ENCODE results near the gene ZNF57.
A peak's percentile ranks its signal among the peaks of the same experiment; 100 is the strongest.
"Not testable (repeated sequence)": the region's sequence is repeated elsewhere in the genome, so short reads cannot be mapped to it uniquely, and the experiment has no call there.

The ZNF57 gene

DNA sequence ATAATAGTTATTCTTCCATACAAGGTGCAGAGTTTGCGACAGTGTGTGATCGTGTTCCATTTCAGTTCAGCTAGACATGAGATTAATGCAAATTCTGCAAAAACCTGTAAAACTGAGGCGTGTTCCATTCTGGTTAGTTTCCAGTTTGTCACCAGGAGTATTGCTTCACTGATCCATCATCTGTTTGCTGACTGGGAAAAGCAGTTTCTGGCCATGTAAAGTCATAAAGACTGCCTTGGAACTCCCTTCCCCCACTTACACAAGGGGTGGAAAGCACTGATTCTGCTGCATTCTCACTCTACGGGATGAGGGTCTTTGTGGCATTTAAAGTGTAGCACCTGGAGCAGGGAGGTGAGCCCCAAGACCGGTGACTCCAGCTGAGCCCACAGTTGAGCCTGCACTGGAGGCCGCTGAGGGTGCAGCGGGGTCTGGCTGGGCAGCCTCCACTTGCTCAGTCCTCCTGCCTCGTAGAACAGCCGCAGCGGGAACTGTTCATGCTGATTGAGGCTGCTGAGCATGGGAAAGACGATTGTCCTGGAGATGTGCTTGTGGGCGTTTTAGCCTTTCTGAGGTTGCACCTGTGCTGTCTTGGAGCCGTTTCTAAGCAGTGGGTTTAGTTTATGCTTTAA, 2.0 kb downstream of the ZNF57 start:
- no peak overlapping the region for H3K4me3 ChIP-seq (ENCODE audit: low read length)
- H3K4me1 ChIP-seq (ENCODE audit: control insufficient read depth, low read length), result peaks cover 9% of the 10 kb centered on the region

DNA sequence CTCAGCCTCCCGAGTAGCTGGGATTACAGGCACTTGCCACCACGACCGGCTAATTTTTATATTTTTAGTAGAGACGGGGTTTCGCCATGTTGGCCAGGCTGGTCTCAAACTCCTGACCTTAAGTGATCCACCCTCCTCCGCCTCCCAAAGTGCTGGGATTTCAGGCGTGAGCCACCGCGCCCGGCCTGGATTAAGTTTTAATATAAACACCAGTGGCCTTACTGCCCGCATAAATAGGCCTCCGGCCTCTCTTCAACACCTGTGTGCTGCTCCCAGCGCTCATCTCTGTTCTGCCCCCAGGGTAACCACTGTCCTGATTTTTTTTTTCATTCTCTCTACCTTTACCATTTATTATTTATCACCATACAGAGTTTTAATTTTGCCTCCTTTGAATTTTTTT, 2.6 kb downstream of the ZNF57 start:
- not testable (repeated sequence) for H3K27me3 ChIP-seq (ENCODE audit: control insufficient read depth, low read length); H3K9me2 ChIP-seq (replicated peaks; ENCODE audit: control insufficient read depth, low read length); H3K27ac ChIP-seq (ENCODE audit: low read depth, low read length); H3K9me3 ChIP-seq (ENCODE audit: control insufficient read depth, insufficient read depth, low read length); H3K4me3 ChIP-seq (ENCODE audit: low read length); H3K36me3 ChIP-seq (ENCODE audit: control insufficient read depth, low read length); H3K4me1 ChIP-seq (ENCODE audit: control insufficient read depth, low read length); H3K4me2 ChIP-seq (ENCODE audit: low read length); H4K20me1 ChIP-seq (ENCODE audit: control insufficient read depth, insufficient read depth, low read depth, low read length); H3F3A ChIP-seq (ENCODE audit: control insufficient read depth, insufficient read depth)
- H3K79me2 ChIP-seq (ENCODE audit: control insufficient read depth, low read length), result peaks cover 69% of the 10 kb centered on the region

More for the DNA sequence above, 2.0 kb downstream of the ZNF57 start:
- Histone ChIP-seq H3F3A (ENCODE audit: control insufficient read depth, insufficient read depth) (peaks cover 2% of the 10 kb centered on the region; the same call in 1 of the 2 replicates), H3K27me3 (ENCODE audit: control insufficient read depth, low read length) (no peaks in the 10 kb centered on the region), H3K4me2 (ENCODE audit: low read length) (peak overlapping the region; percentile 84), H3K36me3 (ENCODE audit: control insufficient read depth, low read length) (no peaks in the 10 kb centered on the region), H3K9me2 (replicated peaks; ENCODE audit: control insufficient read depth, low read length) (no peaks in the 10 kb centered on the region), H3K9me3 (ENCODE audit: control insufficient read depth, insufficient read depth, low read length) (no peaks in the 10 kb centered on the region), H4K20me1 (ENCODE audit: control insufficient read depth, insufficient read depth, low read depth, low read length) (no peaks in the 10 kb centered on the region), H3K79me2 (ENCODE audit: control insufficient read depth, low read length) (peaks cover 64% of the 10 kb centered on the region), H3K27ac (ENCODE audit: low read depth, low read length) (no peak overlapping the region)
- no peak for TF ChIP-seq EZH2phosphoT487 (IDR thresholded peaks at IDR 0.05; ENCODE audit: borderline replicate concordance, low read length)
- TF ChIP-seq, protein P1, sequence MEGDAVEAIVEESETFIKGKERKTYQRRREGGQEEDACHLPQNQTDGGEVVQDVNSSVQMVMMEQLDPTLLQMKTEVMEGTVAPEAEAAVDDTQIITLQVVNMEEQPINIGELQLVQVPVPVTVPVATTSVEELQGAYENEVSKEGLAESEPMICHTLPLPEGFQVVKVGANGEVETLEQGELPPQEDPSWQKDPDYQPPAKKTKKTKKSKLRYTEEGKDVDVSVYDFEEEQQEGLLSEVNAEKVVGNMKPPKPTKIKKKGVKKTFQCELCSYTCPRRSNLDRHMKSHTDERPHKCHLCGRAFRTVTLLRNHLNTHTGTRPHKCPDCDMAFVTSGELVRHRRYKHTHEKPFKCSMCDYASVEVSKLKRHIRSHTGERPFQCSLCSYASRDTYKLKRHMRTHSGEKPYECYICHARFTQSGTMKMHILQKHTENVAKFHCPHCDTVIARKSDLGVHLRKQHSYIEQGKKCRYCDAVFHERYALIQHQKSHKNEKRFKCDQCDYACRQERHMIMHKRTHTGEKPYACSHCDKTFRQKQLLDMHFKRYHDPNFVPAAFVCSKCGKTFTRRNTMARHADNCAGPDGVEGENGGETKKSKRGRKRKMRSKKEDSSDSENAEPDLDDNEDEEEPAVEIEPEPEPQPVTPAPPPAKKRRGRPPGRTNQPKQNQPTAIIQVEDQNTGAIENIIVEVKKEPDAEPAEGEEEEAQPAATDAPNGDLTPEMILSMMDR (IDR thresholded peaks at IDR 0.05; ENCODE audit: low read depth, low read length, poor library complexity, severe bottlenecking), result no peak

DNA sequence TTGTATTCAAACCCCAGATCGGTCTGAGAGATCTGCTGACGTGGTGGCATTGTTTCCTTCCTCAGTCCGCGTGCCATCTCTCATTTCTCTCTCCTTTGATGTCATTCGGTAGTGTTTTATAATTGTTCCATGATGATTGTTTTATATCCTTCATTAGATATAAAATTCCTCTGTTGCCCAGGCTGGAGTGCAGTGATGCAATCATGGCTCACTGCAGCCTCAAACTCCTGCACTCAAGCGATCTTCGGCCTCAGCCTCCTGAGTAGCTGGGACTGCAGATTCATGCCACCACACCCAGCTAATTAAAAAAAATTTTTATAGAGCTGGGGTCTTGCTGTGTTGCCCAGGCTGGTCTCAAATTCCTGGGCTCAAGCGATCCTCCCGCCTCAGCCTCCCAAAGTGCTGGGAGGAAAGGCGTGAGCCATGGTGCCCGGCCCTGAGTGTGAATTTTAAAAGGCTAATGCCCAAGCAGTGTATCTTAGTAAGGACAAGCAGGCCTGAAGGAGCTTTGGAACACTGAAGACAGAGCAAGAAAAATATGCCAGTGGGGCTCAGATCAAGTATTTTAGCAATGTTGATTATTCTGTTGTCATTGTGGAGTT, 5.3 kb downstream of the ZNF57 start:
- Histone ChIP-seq H3K9me2 (replicated peaks; ENCODE audit: control insufficient read depth, low read length) (no peaks in the 10 kb centered on the region), H3K79me2 (ENCODE audit: control insufficient read depth, low read length) (peaks cover 79% of the 10 kb centered on the region), H3K4me1 (ENCODE audit: control insufficient read depth, low read length) (peaks cover 9% of the 10 kb centered on the region), H4K20me1 (ENCODE audit: control insufficient read depth, insufficient read depth, low read depth, low read length) (no peaks in the 10 kb centered on the region), H3K36me3 (ENCODE audit: control insufficient read depth, low read length) (no peaks in the 10 kb centered on the region), H3F3A (ENCODE audit: control insufficient read depth, insufficient read depth) (no peaks in the 10 kb centered on the region), H3K27ac (ENCODE audit: low read depth, low read length) (no peak overlapping the region), H3K27me3 (ENCODE audit: control insufficient read depth, low read length) (no peaks in the 10 kb centered on the region), H3K4me2 (ENCODE audit: low read length) (no peak overlapping the region), H3K4me3 (ENCODE audit: low read length) (no peak overlapping the region), H3K9me3 (ENCODE audit: control insufficient read depth, insufficient read depth, low read length) (no peaks in the 10 kb centered on the region)
- no peak for TF ChIP-seq EZH2phosphoT487 (IDR thresholded peaks at IDR 0.05; ENCODE audit: borderline replicate concordance, low read length)
- TF ChIP-seq, protein P1 (IDR thresholded peaks at IDR 0.05; ENCODE audit: low read depth, low read length, poor library complexity, severe bottlenecking), result no peak

DNA sequence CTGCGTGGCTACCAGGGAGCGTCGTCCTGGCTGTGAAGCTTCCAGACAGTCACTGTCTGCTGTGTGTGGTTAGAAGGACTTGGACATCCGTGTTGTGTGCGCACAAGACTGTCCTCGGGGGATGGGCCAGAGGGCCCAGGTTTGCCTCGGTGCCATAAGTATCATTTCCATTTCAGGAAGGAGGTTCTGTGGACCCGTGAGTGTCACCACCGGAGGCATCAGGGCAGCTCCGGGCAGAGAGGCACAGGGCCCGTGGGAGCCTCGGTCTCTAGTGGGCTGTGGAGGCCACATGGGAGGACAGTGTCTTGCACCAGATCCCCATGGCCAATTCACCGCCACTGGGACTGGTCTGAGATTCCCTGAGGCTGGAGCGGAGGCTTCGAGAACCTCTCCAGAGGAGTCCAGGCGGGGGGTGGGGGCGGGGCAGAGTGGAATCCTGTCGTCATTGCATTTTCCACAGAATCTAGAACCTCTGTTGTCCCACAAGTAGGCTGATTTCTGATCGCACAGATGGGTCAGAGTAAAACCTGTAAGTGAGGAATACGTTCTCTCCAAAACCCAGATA, 6.0 kb downstream of the ZNF57 start:
- Histone ChIP-seq H3F3A (ENCODE audit: control insufficient read depth, insufficient read depth) (no peaks in the 10 kb centered on the region), H3K79me2 (ENCODE audit: control insufficient read depth, low read length) (peaks cover 77% of the 10 kb centered on the region), H3K9me3 (ENCODE audit: control insufficient read depth, insufficient read depth, low read length) (no peaks in the 10 kb centered on the region), H3K4me3 (ENCODE audit: low read length) (no peak overlapping the region), H3K36me3 (ENCODE audit: control insufficient read depth, low read length) (no peaks in the 10 kb centered on the region), H3K9me2 (replicated peaks; ENCODE audit: control insufficient read depth, low read length) (no peaks in the 10 kb centered on the region), H3K27me3 (ENCODE audit: control insufficient read depth, low read length) (no peaks in the 10 kb centered on the region), H4K20me1 (ENCODE audit: control insufficient read depth, insufficient read depth, low read depth, low read length) (no peaks in the 10 kb centered on the region), H3K27ac (ENCODE audit: low read depth, low read length) (no peak overlapping the region), H3K4me1 (ENCODE audit: control insufficient read depth, low read length) (peaks cover 6% of the 10 kb centered on the region), H3K4me2 (ENCODE audit: low read length) (no peak overlapping the region)
- TF ChIP-seq, protein P1 (IDR thresholded peaks at IDR 0.05; ENCODE audit: low read depth, low read length, poor library complexity, severe bottlenecking), result no peak
- TF ChIP-seq EZH2phosphoT487 (IDR thresholded peaks at IDR 0.05; ENCODE audit: borderline replicate concordance, low read length), result no peak
